Peyer's patch (tissue), 4 donors: ENCODE results near the gene RSL1D1.

Experiments
- CTCF ChIP-seq, 6 experiments: fragments of 450-650 bp in 4 of 6; fragments of 200-600 bp in 2 of 6; sonication (generic) in 1 of 6; IDR thresholded peaks; one replicate each; pipeline ENCODE4 v1.5.1; 2017 to 2019; ENCODE audit warnings: antibody characterized with exemption in 6 of 6, mild to moderate bottlenecking in 3 of 6, moderate library complexity in 1 of 6
- POLR2A ChIP-seq, 2 donors: fragments of 450-650 bp; IDR thresholded peaks; one replicate each; pipeline ENCODE4 v1.5.1; 2017; ENCODE audit warnings: antibody characterized with exemption in 2 of 2, mild to moderate bottlenecking in 2 of 2, moderate library complexity in 2 of 2

GRCh38 chr16:11877374-11877773 lies 26.0 kb upstream of the RSL1D1 start:
- TF ChIP-seq CTCF (IDR thresholded peaks at IDR 0.05) (no peak), POLR2A (IDR thresholded peaks at IDR 0.05) (no peak)
